GM12873 (cell line): Measurements from ENCODE around the gene KSR1.

Experiments used
- CTCF ChIP-seq: IDR thresholded peaks from 2 replicates; pipeline ENCODE4 v1.5.1; 2012; ENCODE audit warnings: low read depth, mild to moderate bottlenecking, moderate library complexity, low read length, control low read depth; ENCODE audit not compliant: insufficient read depth; ENCODE audit errors: missing control alignments

The KSR1 gene

GRCh38 chr17:27562777-27563455, 106.7 kb downstream of the KSR1 start:
- TF ChIP-seq CTCF = no peak

- no peak for TF ChIP-seq CTCF
Observed at GRCh38 chr17:27563532-27563931, 107.3 kb downstream of the KSR1 start.

- TF ChIP-seq CTCF = no peak
Observed at GRCh38 chr17:27564463-27564862, 108.2 kb downstream of the KSR1 start.

GRCh38 chr17:27565874-27566670, 109.8 kb downstream of the KSR1 start:
- no peak for TF ChIP-seq CTCF

GRCh38 chr17:27566671-27567562, 110.7 kb downstream of the KSR1 start:
- no peak for TF ChIP-seq CTCF

- TF ChIP-seq CTCF = no peak
Observed at GRCh38 chr17:27567563-27567859, 111.3 kb downstream of the KSR1 start.

GRCh38 chr17:27568216-27568615, 112.0 kb downstream of the KSR1 start:
- TF ChIP-seq CTCF = no peak
